HG02938 (cell line): ENCODE measurements around the gene NEURL4.

Experiments
- ATAC-seq: cut with Tn5 transposase; IDR thresholded peaks from one replicate; pipeline ENCODE4 v1.9.1; 2021; ENCODE audit warnings: mild to moderate bottlenecking, moderate library complexity; ENCODE audit not compliant: unreplicated experiment

Gene NEURL4

DNA sequence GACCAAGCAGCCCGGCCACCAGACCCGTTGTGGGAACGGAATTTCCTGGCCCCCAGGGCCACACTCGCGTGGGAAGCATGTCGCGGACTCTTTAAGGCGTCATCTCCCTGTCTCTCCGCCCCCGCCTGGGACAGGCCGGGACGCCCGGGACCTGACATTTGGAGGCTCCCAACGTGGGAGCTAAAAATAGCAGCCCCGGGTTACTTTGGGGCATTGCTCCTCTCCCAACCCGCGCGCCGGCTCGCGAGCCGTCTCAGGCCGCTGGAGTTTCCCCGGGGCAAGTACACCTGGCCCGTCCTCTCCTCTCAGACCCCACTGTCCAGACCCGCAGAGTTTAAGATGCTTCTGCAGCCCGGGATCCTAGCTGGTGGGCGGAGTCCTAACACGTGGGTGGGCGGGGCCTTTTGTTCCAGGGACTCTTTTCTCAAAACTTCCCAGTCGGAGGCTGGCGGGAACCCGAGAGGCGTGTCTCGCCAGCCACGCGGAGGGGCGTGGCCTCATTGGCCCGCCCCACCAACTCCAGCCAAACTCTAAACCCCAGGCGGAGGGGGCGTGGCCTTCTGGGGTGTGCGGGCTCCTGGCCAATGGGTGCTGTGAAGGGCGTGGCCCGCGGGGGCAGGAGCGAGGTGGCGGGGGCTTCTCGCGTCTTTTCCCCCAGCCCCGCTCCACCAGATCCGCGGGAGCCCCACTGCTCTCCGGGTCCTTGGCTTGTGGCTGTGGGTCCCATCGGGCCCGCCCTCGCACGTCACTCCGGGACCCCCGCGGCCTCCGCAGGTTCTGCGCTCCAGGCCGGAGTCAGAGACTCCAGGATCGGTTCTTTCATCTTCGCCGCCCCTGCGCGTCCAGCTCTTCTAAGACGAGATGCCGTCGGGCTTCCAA is 47.8 kb downstream of the NEURL4 start, which contains the start of gene SLC2A4:
TSS of gene SLC2A4 (plus strand) at position 645 of the 879 bp plus-strand sequence. CDS start at position 862, 217 bp downstream.
- peak; percentile 43 for ATAC-seq

DNA sequence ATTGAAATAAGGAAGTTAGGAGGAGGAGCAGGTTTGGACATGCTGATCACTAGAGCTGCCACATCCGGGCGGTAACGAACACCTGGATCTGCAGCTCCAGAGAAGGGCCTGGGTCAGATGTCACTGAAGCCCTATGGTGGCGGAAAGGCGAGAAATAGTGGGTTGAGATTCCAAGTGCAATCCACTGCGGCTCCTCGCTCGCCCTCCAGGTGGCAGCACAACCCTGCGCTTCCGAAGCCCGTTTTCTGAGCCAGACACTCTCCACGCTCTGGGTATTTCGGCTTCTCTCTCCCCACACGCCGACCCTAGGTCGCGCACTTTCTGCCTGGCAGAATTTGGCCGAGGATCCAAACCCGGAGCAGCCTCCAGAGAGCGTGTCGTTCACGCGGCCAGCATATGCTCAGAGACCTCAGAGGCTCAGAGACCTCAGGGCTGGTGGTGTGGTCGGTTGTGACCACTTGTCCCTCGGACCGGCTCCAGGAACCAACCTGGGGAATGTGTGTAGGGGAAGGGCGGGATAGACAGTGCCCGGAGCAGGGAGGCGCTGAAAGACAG is 48.5 kb downstream of the NEURL4 start:
- ATAC-seq, result peak; percentile 61

DNA sequence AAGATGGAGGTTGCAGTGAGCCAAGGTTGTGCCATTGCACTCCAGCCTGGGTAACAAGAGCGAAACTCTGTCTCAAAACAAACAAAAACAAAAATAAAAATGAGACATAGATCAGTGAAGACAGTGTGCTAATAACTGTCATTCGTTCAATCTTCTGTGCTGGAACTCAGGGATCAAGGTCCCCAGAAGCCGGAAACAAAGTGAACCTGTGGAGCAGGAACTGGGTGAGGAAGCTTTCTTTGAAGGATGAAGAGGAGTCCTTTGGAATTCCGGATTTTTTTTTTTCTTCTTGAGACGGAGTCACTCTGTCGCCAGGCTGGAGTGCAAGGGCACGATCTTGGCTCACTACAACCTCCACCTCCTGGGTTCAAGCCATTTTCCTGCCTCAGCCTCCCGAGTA is 49.7 kb downstream of the NEURL4 start:
- ATAC-seq, result no peak

DNA sequence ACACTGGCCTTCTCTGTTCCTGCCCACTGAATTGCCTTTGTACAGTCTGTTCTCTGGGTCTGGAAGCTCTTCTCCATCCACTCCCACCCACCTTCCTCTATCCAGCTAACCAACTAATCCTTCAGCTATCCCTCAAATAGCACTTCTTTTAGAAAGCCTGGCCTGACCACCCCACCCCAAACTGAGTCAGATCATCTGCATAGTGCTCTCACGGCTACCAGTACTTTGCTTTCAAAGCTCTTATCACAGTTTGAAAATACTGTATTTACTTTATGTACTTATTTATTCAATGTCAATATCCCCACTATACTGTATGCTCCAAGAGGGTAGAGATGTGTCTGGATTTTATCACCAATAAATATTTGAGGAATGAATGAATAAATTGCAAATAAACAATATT is 62.4 kb downstream of the NEURL4 start:
- ATAC-seq, result no peak
